Measurements from ENCODE around the gene CGRRF1.

The CGRRF1 gene

DNA sequence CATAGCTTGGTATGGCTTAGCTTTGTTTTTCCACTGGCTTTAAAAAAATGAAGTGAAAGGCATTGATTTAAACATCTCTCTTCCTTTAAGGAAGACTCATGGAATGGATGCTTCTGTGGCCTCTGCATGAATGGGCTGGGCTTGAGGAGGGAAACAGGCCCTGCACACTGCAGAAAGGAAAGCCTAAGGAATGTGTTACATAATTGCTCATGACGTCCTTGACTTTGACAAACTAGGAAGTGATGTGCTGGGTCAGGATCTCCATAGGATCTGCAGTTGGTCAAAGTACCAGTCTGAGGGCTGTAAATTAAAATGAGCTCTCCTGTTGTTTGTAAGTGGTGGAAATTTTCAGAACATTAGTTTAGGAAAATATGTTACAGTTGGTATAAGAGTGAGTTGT, 69.9 kb downstream of the CGRRF1 start:
- no peak for DNase-seq

DNA sequence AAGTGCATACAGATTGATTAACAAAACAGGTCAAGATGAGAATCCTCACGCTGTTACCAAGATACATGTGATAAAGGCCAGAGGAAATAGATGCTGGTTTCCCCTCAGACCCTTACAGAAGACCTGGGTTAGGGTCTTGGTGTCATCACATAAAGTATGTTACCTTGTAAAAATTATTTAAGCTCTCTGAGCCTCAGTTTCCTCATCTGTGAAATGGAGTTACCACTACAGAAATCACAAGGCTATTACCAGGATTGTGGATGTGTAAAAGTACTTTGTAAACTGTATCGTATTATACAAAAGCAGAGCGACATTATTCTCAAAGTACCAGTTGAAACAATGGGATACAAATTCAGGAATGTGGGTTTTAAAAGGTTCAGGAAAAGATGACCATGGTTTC, 71.2 kb downstream of the CGRRF1 start:
- DNase-seq = no peak

DNA sequence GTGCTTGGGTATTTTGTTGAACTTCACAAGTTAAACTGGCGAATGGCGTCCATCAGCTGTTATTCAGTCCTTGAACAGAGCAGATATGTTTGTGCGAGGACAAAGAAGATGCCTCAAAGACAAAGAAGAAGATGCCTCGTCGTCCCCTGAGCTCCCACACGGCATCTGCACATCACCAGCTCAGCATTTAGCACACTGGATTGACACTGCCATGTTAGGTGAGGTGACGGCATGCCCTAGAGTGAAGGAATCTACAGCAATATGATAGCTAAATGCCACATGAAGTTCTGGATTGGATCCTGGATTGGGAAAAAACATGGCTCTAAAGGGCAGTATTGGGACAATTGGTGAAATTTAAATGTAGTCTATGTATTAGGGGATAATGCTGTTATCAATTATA, 72.6 kb downstream of the CGRRF1 start:
- DNase-seq = no peak

DNA sequence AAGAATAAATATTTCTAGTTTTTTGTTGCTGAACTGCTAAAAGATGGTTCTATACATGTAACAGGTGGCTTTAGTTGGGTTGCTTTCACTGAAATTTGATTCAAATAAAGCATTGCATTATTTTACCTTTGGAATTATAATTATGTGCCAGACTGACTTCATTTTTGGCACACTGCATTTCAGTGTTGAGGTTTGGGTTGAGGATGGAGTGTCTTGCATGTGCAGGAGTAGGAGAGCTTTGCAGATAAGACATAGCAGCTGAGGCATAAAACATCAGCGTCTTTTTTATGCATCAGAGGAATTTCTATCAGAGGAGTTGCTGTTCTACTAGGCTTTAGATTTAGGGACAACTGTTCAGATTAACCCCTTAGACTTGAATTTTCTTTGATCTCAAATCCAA, 74.4 kb downstream of the CGRRF1 start:
- no peak for DNase-seq

DNA sequence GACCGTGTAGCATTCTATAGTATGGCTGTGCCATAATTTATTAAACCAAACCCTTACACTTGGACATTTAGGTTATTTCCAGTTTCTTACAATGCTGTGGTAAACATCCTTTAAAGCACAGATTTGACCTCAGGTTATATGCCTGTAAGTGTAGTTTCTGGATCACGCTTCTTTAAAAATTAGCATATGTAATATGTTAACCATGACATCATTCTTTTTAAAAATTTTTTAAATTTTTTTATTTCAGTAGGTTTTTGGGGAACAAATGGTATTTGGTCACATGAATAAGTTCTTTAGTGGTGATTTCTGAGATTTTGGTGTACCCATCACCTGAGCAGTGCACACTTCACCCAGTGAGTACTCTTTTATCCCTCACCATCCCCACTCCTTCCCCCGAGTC, 75.5 kb downstream of the CGRRF1 start:
- no peak for DNase-seq
